Measurements from ENCODE around the gene COL24A1.
"Not testable (repeated sequence)": the region's sequence is repeated elsewhere in the genome, so short reads cannot be mapped to it uniquely, and the experiment has no call there.

Gene COL24A1

DNA sequence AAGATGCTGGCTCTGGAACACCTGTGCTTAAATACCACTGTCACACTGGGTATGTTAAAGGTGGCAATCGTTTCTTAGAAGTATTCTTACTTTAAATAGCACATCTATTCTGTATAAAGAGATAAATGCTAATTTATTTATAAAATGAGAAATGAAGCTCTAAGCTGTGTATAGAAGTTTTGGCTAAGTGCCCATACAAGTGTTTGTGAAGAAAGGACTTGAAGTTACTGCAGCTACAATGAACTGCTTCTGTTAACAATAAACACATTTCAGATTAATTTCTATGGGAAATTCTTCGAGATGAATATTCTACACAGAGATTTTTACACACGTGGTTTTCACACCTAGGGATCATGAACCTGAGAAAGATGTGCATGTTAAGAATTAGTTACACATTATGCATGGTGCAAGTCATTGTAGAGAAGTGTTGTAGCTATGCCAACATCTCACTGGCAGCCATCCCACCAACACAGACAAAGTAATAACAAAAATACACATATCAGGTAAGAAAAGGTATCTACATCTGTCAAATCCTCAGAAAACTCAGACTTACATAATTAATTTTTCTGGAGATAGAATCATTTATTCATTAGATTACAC is 16.2 kb downstream of the COL24A1 start:
- H3K27me3 ChIP-seq (ENCODE audit: insufficient read depth, insufficient read length), result no peaks in the 10 kb centered on the region

GRCh38 chr1:86138746-86139145 is 17.8 kb downstream of the COL24A1 start:
- H3K36me3 ChIP-seq (ENCODE audit: insufficient read depth, insufficient read length, low read length), result no peaks in the 10 kb centered on the region
- no peaks in the 10 kb centered on the region for H3K27me3 ChIP-seq (ENCODE audit: insufficient read depth, insufficient read length)
- no peak overlapping the region for H3K9ac ChIP-seq (ENCODE audit: insufficient read length, low read depth)
- H3K4me1 ChIP-seq (ENCODE audit: insufficient read depth, insufficient read length), result no peaks in the 10 kb centered on the region
- H3K9me3 ChIP-seq (ENCODE audit: insufficient read depth, low read length), result no peaks in the 10 kb centered on the region
- H3K4me3 ChIP-seq (ENCODE audit: insufficient read length, low read depth), result no peak overlapping the region
- DNase-seq (ENCODE audit: low read depth, low spot score), result no peak
- no peak for TF ChIP-seq YY1 (IDR thresholded peaks at IDR 0.05; ENCODE audit: insufficient read depth, insufficient read length)
- no peak for TF ChIP-seq ZNF274 (IDR thresholded peaks at IDR 0.05; ENCODE audit: low read depth, low read length)
- no peak for TF ChIP-seq SUZ12 (IDR thresholded peaks at IDR 0.05; ENCODE audit: extremely low read depth, insufficient read depth, insufficient read length)

More for the DNA sequence above, 16.2 kb downstream of the COL24A1 start:
- no peaks in the 10 kb centered on the region for H3K36me3 ChIP-seq (ENCODE audit: insufficient read depth, insufficient read length, low read length)
- TF ChIP-seq ZNF274 (IDR thresholded peaks at IDR 0.05; ENCODE audit: low read depth, low read length), result no peak
- TF ChIP-seq YY1 (IDR thresholded peaks at IDR 0.05; ENCODE audit: insufficient read depth, insufficient read length), result no peak
- TF ChIP-seq SUZ12 (IDR thresholded peaks at IDR 0.05; ENCODE audit: extremely low read depth, insufficient read depth, insufficient read length), result no peak
- H3K9ac ChIP-seq (ENCODE audit: insufficient read length, low read depth), result no peak overlapping the region
- no peaks in the 10 kb centered on the region for H3K4me1 ChIP-seq (ENCODE audit: insufficient read depth, insufficient read length)
- H3K9me3 ChIP-seq (ENCODE audit: insufficient read depth, low read length), result no peaks in the 10 kb centered on the region
- no peak overlapping the region for H3K4me3 ChIP-seq (ENCODE audit: insufficient read length, low read depth)
- no peak for DNase-seq (ENCODE audit: low read depth, low spot score)

GRCh38 chr1:86137436-86137835 is 19.1 kb downstream of the COL24A1 start:
- H3K27me3 ChIP-seq (ENCODE audit: insufficient read depth, insufficient read length), result no peaks in the 10 kb centered on the region
- TF ChIP-seq YY1 (IDR thresholded peaks at IDR 0.05; ENCODE audit: insufficient read depth, insufficient read length) (no peak), SUZ12 (IDR thresholded peaks at IDR 0.05; ENCODE audit: extremely low read depth, insufficient read depth, insufficient read length) (no peak), ZNF274 (IDR thresholded peaks at IDR 0.05; ENCODE audit: low read depth, low read length) (no peak)
- H3K4me3 ChIP-seq (ENCODE audit: insufficient read length, low read depth), result no peak overlapping the region
- DNase-seq (ENCODE audit: low read depth, low spot score), result no peak
- H3K36me3 ChIP-seq (ENCODE audit: insufficient read depth, insufficient read length, low read length), result no peaks in the 10 kb centered on the region
- no peaks in the 10 kb centered on the region for H3K9me3 ChIP-seq (ENCODE audit: insufficient read depth, low read length)
- no peaks in the 10 kb centered on the region for H3K4me1 ChIP-seq (ENCODE audit: insufficient read depth, insufficient read length)
- H3K9ac ChIP-seq (ENCODE audit: insufficient read length, low read depth), result no peak overlapping the region

- Histone ChIP-seq H3K4me1 (ENCODE audit: insufficient read depth, insufficient read length) (no peaks in the 10 kb centered on the region), H3K9me3 (ENCODE audit: insufficient read depth, low read length) (no peaks in the 10 kb centered on the region), H3K36me3 (ENCODE audit: insufficient read depth, insufficient read length, low read length) (no peaks in the 10 kb centered on the region), H3K27me3 (ENCODE audit: insufficient read depth, insufficient read length) (no peaks in the 10 kb centered on the region), H3K9ac (ENCODE audit: insufficient read length, low read depth) (no peak overlapping the region), H3K4me3 (ENCODE audit: insufficient read length, low read depth) (no peak overlapping the region)
- no peak for TF ChIP-seq ZNF274 (IDR thresholded peaks at IDR 0.05; ENCODE audit: low read depth, low read length)
- TF ChIP-seq SUZ12 (IDR thresholded peaks at IDR 0.05; ENCODE audit: extremely low read depth, insufficient read depth, insufficient read length), result no peak
- no peak for TF ChIP-seq YY1 (IDR thresholded peaks at IDR 0.05; ENCODE audit: insufficient read depth, insufficient read length)
- no peak for DNase-seq (ENCODE audit: low read depth, low spot score)
These were observed 37.3 kb downstream of the COL24A1 start for GRCh38 chr1:86119214-86119764.

GRCh38 chr1:86114816-86115400 is 41.7 kb downstream of the COL24A1 start:
- TF ChIP-seq ZNF274 (IDR thresholded peaks at IDR 0.05; ENCODE audit: low read depth, low read length) (no peak), YY1 (IDR thresholded peaks at IDR 0.05; ENCODE audit: insufficient read depth, insufficient read length) (no peak), SUZ12 (IDR thresholded peaks at IDR 0.05; ENCODE audit: extremely low read depth, insufficient read depth, insufficient read length) (no peak)
- Histone ChIP-seq H3K27me3 (ENCODE audit: insufficient read depth, insufficient read length) (no peaks in the 10 kb centered on the region), H3K9ac (ENCODE audit: insufficient read length, low read depth) (no peak overlapping the region), H3K4me1 (ENCODE audit: insufficient read depth, insufficient read length) (no peaks in the 10 kb centered on the region), H3K9me3 (ENCODE audit: insufficient read depth, low read length) (no peaks in the 10 kb centered on the region), H3K36me3 (ENCODE audit: insufficient read depth, insufficient read length, low read length) (no peaks in the 10 kb centered on the region), H3K4me3 (ENCODE audit: insufficient read length, low read depth) (no peak overlapping the region)
- no peak for DNase-seq (ENCODE audit: low read depth, low spot score)

GRCh38 chr1:86114236-86114635 is 42.3 kb downstream of the COL24A1 start:
- no peak for DNase-seq (ENCODE audit: low read depth, low spot score)
- no peaks in the 10 kb centered on the region for H3K36me3 ChIP-seq (ENCODE audit: insufficient read depth, insufficient read length, low read length)
- TF ChIP-seq SUZ12 (IDR thresholded peaks at IDR 0.05; ENCODE audit: extremely low read depth, insufficient read depth, insufficient read length) (no peak), ZNF274 (IDR thresholded peaks at IDR 0.05; ENCODE audit: low read depth, low read length) (no peak), YY1 (IDR thresholded peaks at IDR 0.05; ENCODE audit: insufficient read depth, insufficient read length) (no peak)

GRCh38 chr1:86111590-86111989 is 45.0 kb downstream of the COL24A1 start:
- H3K4me3 ChIP-seq (ENCODE audit: insufficient read length, low read depth); H3K9ac ChIP-seq (ENCODE audit: insufficient read length, low read depth); H3K27me3 ChIP-seq (ENCODE audit: insufficient read depth, insufficient read length); H3K36me3 ChIP-seq (ENCODE audit: insufficient read depth, insufficient read length, low read length); H3K4me1 ChIP-seq (ENCODE audit: insufficient read depth, insufficient read length); DNase-seq (ENCODE audit: low read depth, low spot score); H3K9me3 ChIP-seq (ENCODE audit: insufficient read depth, low read length): not testable (repeated sequence)

More at GRCh38 chr1:86114236-86114635, 42.3 kb downstream of the COL24A1 start:
- H3K9me3 ChIP-seq (ENCODE audit: insufficient read depth, low read length), result no peaks in the 10 kb centered on the region
- H3K4me1 ChIP-seq (ENCODE audit: insufficient read depth, insufficient read length), result no peaks in the 10 kb centered on the region
- H3K4me3 ChIP-seq (ENCODE audit: insufficient read length, low read depth), result no peak overlapping the region
- H3K9ac ChIP-seq (ENCODE audit: insufficient read length, low read depth), result no peak overlapping the region
- no peaks in the 10 kb centered on the region for H3K27me3 ChIP-seq (ENCODE audit: insufficient read depth, insufficient read length)

All from NT2/D1 (cell line).